A549 (cell line): ENCODE data around the gene ACOT7. TPM values are rescaled to one million over a fixed set of nuclear protein-coding genes. Genes with fewer than 3 reads are reported as not detected.

Experiments
- ATAC-seq, 2 experiments: fragments of 200-7000 bp in 1 of 2; fragments of >200 bp in 1 of 2; cut with Nextera tagmentation in 1 of 2; cut with Tn5 transposase in 1 of 2; 3 replicates each; pipeline versions ENCODE4 v1.8.0 to v1.9.1; 2018 to 2020; ENCODE audit warnings: mild to moderate bottlenecking in 1 of 2, moderate library complexity in 1 of 2
- CTCF ChIA-PET: fragments of 300-600 bp; sonication (Branson Sonifier 250); formaldehyde crosslinking; extraction: SDS; loops from one replicate; lab custom pipeline; 2021; ENCODE audit warnings: antibody characterized with exemption, inconsistent platforms; lab: Yijun Ruan, JAX
- POLR2A ChIA-PET: fragments of 350-600 bp; formaldehyde crosslinking; extraction: SDS; loops from one replicate; lab custom pipeline; 2021; ENCODE audit warnings: antibody characterized with exemption, inconsistent platforms; lab: Yijun Ruan, JAX
- DNase-seq, 2 experiments: peaks; one replicate each; pipeline versions ENCODE4 v3.0.0 to v3.0.0-alpha.2; 2011 to 2016; ENCODE audit warnings: low read depth in 1 of 2, low spot score in 1 of 2
- FAIRE-seq: peaks from 2 replicates; lab custom pipeline; 2011; peaks lifted over from hg19 to GRCh38; lab: Jason Lieb, UNC
- H3K27ac ChIP-seq, 2 experiments: fragments of >200 bp; sonication (Bioruptor Twin); formaldehyde crosslinking; 3 replicates each; pipeline ENCODE4 v1.5.1; 2016 to 2017
- H3K4me1 ChIP-seq: fragments of >200 bp; sonication (Bioruptor Twin); formaldehyde crosslinking; 3 replicates; pipeline ENCODE4 v1.6.1; 2016
- H3K4me2 ChIP-seq: fragments of >200 bp; sonication (Bioruptor Twin); formaldehyde crosslinking; 3 replicates; pipeline ENCODE4 v1.6.1; 2016
- H3K4me3 ChIP-seq: fragments of >200 bp; sonication (Bioruptor Twin); formaldehyde crosslinking; 3 replicates; pipeline ENCODE4 v1.5.1; 2016
- H3K9me3 ChIP-seq: fragments of >200 bp; sonication (Bioruptor Twin); formaldehyde crosslinking; 3 replicates; pipeline ENCODE4 v1.6.1; 2016
- BHLHE40 ChIP-seq: IDR thresholded peaks from 2 replicates; pipeline ENCODE4 v1.6.1; 2012; ENCODE audit warnings: low read depth, low read length, inconsistent platforms
- CHD2 ChIP-seq: fragments of 150-350 bp; IDR thresholded peaks from 2 replicates; pipeline ENCODE4 v1.6.1; 2014; ENCODE audit warnings: low read length; ENCODE audit not compliant: partially characterized antibody
- HDAC2 ChIP-seq: fragments of 200-600 bp; sonication (generic); IDR thresholded peaks from 2 replicates; pipeline ENCODE4 v1.6.1; 2016
- JUNB ChIP-seq: fragments of >200 bp; sonication (Bioruptor Twin); formaldehyde crosslinking; IDR thresholded peaks from 2 replicates; pipeline ENCODE4 v1.6.1; 2016
- KDM5A ChIP-seq: fragments of 200-600 bp; sonication (generic); IDR thresholded peaks from 2 replicates; pipeline ENCODE4 v1.6.1; 2016; ENCODE audit warnings: antibody characterized with exemption, mild to moderate bottlenecking
- MAZ ChIP-seq: fragments of 150-350 bp; IDR thresholded peaks from 2 replicates; pipeline ENCODE4 v1.6.1; 2014; ENCODE audit warnings: antibody characterized with exemption, low read depth, low read length, borderline replicate concordance
- NPAS2 ChIP-seq: fragments of 250-450 bp; sonication (Bioruptor Pico); IDR thresholded peaks from 2 replicates; pipeline ENCODE4 v1.8.0; 2022; ENCODE audit warnings: mild to moderate bottlenecking, moderate library complexity, borderline replicate concordance
- POLR2A ChIP-seq: IDR thresholded peaks from 2 replicates; pipeline ENCODE4 v1.6.1; 2012; ENCODE audit warnings: mild to moderate bottlenecking, low read length
- RAD21 ChIP-seq, 2 experiments: fragments of >200 bp in 1 of 2; sonication (Bioruptor Twin) in 1 of 2; formaldehyde crosslinking in 1 of 2; IDR thresholded peaks in 1 of 2; conservative IDR thresholded peaks in 1 of 2; 2 replicates in 1 of 2; 3 replicates in 1 of 2; pipeline ENCODE4 v1.6.1; 2012 to 2018; ENCODE audit warnings: inconsistent platforms in 1 of 2
- TFCP2L1 ChIP-seq: fragments of 250-450 bp; sonication (Bioruptor Pico); IDR thresholded peaks from 2 replicates; pipeline ENCODE4 v1.5.0; 2021; ENCODE audit warnings: mild to moderate bottlenecking
- WGBS: methylation state at CpG from one replicate; pipeline ENCODE4 v1.1.6; 2017; ENCODE audit errors: missing lambda C conversion rate; 5-methylcytosine and 5-hydroxymethylcytosine counted together
- polyA plus RNA-seq, 4 experiments: library from polyadenylated mRNA; depleted of rRNA in 3 of 4; stranded (reverse); fragments of >200 nt; fragmentation: RNase III in 1 of 4; extraction: RNeasy Plus Mini Kit Qiagen cat#74134 plus additional on column Dnase treatment in 1 of 4; gene quantifications; 2 replicates in 3 of 4; 3 replicates in 1 of 4; pipeline ENCODE4 v1.2.3, GENCODE V29; 2011 to 2017
- TF ChIP-seq, protein P1 (sequence below): fragments of >200 bp; sonication (Bioruptor Twin); formaldehyde crosslinking; IDR thresholded peaks from 3 replicates; pipeline ENCODE4 v1.5.1; 2016
- TF ChIP-seq, protein P2 (sequence below): fragments of >200 bp; sonication (Bioruptor Twin); formaldehyde crosslinking; IDR thresholded peaks from 3 replicates; pipeline ENCODE4 v1.6.1; 2016

ACOT7 gene
- polyA plus RNA-seq, 2 of the 4 experiments (the other 2 are of a cell fraction), result 48.0 to 49.6 TPM

DNA sequence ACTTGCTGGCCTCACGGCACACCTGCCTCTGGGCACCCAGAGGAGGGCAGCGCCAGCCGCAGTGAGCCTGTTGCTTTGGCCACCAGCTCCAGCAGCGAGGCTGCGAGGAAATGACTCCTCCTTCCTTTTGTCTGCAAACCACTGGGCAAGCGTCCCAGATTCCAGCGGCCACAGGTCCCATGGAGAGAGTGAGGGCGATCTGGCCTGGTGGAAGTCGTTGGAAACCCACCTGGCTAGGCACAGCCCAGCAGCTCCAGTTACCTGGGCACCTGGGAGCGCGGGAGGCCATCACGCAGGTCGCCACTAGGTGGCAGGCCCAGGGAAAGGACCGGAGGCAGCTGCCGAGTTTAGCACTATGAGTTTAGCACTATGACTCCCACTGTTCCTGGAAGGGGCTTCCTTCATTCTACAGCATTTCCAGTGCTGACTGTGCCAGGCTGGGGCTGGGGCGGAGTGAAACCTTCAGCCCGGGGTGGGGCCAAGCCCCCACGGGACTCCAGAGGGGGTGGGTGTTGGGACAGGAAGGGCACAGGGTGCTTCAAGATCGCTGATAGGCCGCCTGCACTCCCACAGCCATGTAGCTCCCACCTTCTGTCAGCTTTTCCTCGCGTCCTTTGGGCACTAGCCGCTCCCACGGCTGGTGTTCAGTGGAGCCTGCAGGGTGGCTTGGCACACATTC is 29.9 kb upstream of the ACOT7 start:
- TF ChIP-seq RAD21 (conservative IDR thresholded peaks at IDR 0.05 in 1 of 2, IDR thresholded peaks at IDR 0.05 in 1 of 2), result peak in 1 of 2 experiments; percentile 21; a peak in 2 of 5 replicates
- no peak for TF ChIP-seq JUNB
- TF ChIP-seq, protein P1, sequence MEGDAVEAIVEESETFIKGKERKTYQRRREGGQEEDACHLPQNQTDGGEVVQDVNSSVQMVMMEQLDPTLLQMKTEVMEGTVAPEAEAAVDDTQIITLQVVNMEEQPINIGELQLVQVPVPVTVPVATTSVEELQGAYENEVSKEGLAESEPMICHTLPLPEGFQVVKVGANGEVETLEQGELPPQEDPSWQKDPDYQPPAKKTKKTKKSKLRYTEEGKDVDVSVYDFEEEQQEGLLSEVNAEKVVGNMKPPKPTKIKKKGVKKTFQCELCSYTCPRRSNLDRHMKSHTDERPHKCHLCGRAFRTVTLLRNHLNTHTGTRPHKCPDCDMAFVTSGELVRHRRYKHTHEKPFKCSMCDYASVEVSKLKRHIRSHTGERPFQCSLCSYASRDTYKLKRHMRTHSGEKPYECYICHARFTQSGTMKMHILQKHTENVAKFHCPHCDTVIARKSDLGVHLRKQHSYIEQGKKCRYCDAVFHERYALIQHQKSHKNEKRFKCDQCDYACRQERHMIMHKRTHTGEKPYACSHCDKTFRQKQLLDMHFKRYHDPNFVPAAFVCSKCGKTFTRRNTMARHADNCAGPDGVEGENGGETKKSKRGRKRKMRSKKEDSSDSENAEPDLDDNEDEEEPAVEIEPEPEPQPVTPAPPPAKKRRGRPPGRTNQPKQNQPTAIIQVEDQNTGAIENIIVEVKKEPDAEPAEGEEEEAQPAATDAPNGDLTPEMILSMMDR, result peak; percentile 54
- Histone ChIP-seq H3K4me2 (peak overlapping the region; percentile 82), H3K9me3 (no peaks in the 10 kb centered on the region), H3K27ac (peak overlapping the region in 1 of 2 experiments; percentile 38; a peak in 1 of 6 replicates), H3K4me1 (peaks cover 19% of the 10 kb centered on the region), H3K4me3 (peak overlapping the region; percentile 35; the same call in 2 of the 3 replicates)
- ATAC-seq (peak; percentile 60 to 78), FAIRE-seq (no peak), DNase-seq (peak in 1 of 2 experiments; percentile 52)
- ChIA-PET POLR2A (no interaction called here), CTCF (interaction anchor here (0.7 to 6.8 kb wide), 19 partner anchors 9 to 219 kb away, joined by 3 to 96 read pairs (median 4); no protein-coding TSS in a partner anchor)
- WGBS, result 8% methylated on average over 11 of the region's 24 CpGs

DNA sequence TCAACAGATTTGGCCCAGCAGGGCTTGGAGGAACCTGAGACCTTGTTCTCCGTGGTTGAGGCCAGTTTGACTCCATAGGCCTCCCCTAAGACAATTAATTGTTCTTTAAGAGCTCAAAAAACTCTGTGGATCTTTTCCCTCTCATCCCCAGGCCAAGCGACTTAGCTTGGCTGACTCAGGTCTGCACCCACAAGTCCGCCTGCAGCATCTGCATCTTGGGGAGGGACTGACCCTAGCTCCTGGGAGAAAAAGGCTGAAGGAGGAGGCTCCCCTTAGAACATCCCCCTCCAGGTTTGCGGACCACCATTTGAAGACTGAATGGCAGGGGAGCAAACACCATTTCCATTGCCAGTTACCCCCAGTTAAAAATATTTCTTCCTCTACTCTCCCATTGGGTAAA is 27.7 kb upstream of the ACOT7 start:
- Histone ChIP-seq H3K27ac (no peak overlapping the region), H3K4me3 (no peak overlapping the region), H3K4me1 (peaks cover 17% of the 10 kb centered on the region), H3K4me2 (no peak overlapping the region), H3K9me3 (no peaks in the 10 kb centered on the region)
- CTCF ChIA-PET, result interaction anchor here (1.3 to 6.8 kb wide), 4 partner anchors 16 to 72 kb away, joined by 3 to 96 read pairs (median 28); no protein-coding TSS in a partner anchor
- DNase-seq (no peak), FAIRE-seq (no peak), ATAC-seq (no peak)
- TF ChIP-seq NPAS2 (CRISPR knock-in tag) (no peak), KDM5A (no peak), POLR2A (no peak), CHD2 (no peak)
- TF ChIP-seq, protein P2, sequence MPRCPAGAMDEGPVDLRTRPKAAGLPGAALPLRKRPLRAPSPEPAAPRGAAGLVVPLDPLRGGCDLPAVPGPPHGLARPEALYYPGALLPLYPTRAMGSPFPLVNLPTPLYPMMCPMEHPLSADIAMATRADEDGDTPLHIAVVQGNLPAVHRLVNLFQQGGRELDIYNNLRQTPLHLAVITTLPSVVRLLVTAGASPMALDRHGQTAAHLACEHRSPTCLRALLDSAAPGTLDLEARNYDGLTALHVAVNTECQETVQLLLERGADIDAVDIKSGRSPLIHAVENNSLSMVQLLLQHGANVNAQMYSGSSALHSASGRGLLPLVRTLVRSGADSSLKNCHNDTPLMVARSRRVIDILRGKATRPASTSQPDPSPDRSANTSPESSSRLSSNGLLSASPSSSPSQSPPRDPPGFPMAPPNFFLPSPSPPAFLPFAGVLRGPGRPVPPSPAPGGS, result no peak
- 73% methylated on average over 4 of the region's 4 CpGs for WGBS
- POLR2A ChIA-PET, result no interaction called here

DNA sequence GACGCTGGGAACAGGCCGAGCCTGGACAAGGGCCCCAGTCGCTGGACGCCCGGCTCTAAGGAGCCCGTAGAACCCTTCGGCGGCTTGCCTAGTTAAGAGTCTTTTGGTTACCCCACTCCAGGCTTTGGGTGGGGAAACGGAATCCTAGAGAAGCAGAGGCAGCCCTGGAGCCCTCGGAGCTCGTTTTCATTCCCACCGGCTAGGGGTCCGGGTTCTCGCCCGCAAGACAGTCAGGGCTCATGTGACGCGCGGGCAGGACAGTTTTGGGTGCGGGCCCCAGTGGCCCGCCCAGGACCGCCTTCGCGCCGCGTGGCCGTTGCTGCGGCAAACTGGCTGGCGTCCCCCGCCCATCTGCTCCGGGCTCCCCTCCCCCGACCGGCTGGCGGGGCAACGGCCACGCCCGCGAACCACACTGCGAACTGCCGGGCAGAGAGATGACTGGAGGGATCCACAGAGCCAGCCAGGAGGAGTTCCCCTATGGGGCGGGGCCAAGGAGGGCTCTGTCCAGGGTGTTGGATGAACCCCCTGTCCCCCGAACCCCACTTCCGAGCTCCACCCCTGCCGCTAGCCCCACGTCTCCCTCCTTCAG is 27.0 kb upstream of the ACOT7 start:
- Histone ChIP-seq H3K4me2 (peak overlapping the region; percentile 98), H3K9me3 (no peaks in the 10 kb centered on the region), H3K4me1 (peaks cover 20% of the 10 kb centered on the region), H3K4me3 (no peak overlapping the region), H3K27ac (no peak overlapping the region; a peak in 1 of 6 replicates)
- DNase-seq (no peak), ATAC-seq (no peak), FAIRE-seq (no peak)
- TF ChIP-seq MAZ, result no peak
- 89% methylated on average over 12 of the region's 44 CpGs for WGBS
- ChIA-PET CTCF (interaction anchor here (0.6 to 6.8 kb wide), 8 partner anchors 10 to 239 kb away, joined by 3 to 96 read pairs (median 6); no protein-coding TSS in a partner anchor), POLR2A (no interaction called here)

DNA sequence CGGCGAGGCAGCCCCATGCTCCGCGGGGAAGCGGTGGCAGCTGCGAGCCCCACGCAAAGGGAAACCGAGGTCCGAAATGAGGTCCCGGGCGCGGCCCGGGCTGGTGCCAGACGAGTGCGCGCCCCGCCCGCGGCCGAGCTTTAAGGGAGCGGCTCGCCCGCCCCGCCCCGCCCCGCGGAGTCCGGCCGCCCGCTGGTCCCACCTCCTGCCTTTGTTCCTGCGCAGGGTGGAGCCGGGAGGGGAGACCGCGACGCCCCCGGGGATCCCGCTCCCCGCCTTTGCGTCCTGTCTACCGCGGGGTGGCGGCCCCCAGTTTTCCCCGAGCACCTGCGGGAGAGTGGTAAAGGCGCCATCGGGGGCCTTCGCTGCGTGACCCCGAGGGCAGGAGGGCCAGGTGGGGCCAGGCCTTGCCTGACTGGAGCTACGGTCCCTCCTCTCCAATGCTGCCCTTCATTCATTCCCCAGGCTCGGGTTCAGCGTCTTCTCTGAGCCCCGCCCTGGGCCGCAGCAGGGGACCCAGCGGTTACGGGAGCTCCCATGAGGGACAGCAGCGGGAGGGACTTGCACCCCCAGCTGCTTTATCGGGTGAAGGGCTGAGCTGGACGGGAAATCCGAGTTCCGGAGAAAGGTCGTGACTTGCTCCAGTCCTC is 26.4 kb upstream of the ACOT7 start, which contains the start of gene HES2:
Gene HES2 (minus strand): TSS at position 116 of the 650 bp plus-strand sequence. CDS start 99 bp downstream, at position 17.
- WGBS, result no CpG with 5 or more reads among the region's 62 CpGs
- no peaks in the 10 kb centered on the region for H3K9me3 ChIP-seq
- POLR2A ChIA-PET, result no interaction called here
- FAIRE-seq (no peak), ATAC-seq (peak; percentile 36 to 59; a peak in 4 of 6 replicates), DNase-seq (no peak)
- peak within 1 kb of the TSS; percentile 52 for H3K4me3 ChIP-seq
- CTCF ChIA-PET, result interaction anchor here (0.6 to 6.8 kb wide), 9 partner anchors 10 to 238 kb away, joined by 3 to 96 read pairs (median 4); no protein-coding TSS in a partner anchor
- H3K4me1 ChIP-seq, result peaks cover 27% of the 10 kb centered on the region
- H3K27ac ChIP-seq, result peak within 1 kb of the TSS; percentile 57 to 82; a peak in 5 of 6 replicates
- peak within 1 kb of the TSS; percentile 98 for H3K4me2 ChIP-seq
- TF ChIP-seq BHLHE40 (no peak), POLR2A (peak; percentile 47), HDAC2 (no peak), TFCP2L1 (CRISPR knock-in tag) (no peak)
